ENCODE measurements around the gene TSTD1. TPM values are rescaled to one million over a fixed set of nuclear protein-coding genes. Genes with fewer than 3 reads are reported as not detected.

The TSTD1 gene
- total and polyA plus RNA-seq, 2 experiments from 2014 or later = 94.9 to 244 TPM

GRCh38 chr1:161037661-161038522 is 872 bp downstream of the TSTD1 start:
- peak overlapping the region; percentile 87 for H3K27ac Mint-ChIP-seq
- no peaks in the 10 kb centered on the region for H3K9me2 ChIP-seq (ENCODE audit: insufficient read depth)
- H3K4me3 Mint-ChIP-seq = peak overlapping the region; percentile 89
- H3F3A ChIP-seq (replicated peaks; ENCODE audit: low read depth) = peaks cover 41% of the 10 kb centered on the region
- ATAC-seq = peak; percentile 37
- TF ChIP-seq STAT1 (IDR thresholded peaks at IDR 0.05; ENCODE audit: unreplicated experiment) (no peak), ZNF114 (CRISPR knock-in tag; IDR thresholded peaks at IDR 0.05) (no peak)
- no peaks in the 10 kb centered on the region for H3K27me3 ChIP-seq (ENCODE audit: insufficient read depth)
- peaks cover 15% of the 10 kb centered on the region for H3K36me3 ChIP-seq (ENCODE audit: insufficient read depth)
- peaks cover 22% of the 10 kb centered on the region for H3K79me2 ChIP-seq (replicated peaks; ENCODE audit: insufficient read depth)
- peaks cover 41% of the 10 kb centered on the region for H3K36me3 Mint-ChIP-seq (ENCODE audit: low read depth)
- peak; percentile 54 for DNase-seq (ENCODE audit: low spot score)
- peak overlapping the region; percentile 89 for H2AFZ ChIP-seq
- H3K4me1 Mint-ChIP-seq = peaks cover 42% of the 10 kb centered on the region
- H4K20me1 ChIP-seq (replicated peaks; ENCODE audit: insufficient read depth) = no peaks in the 10 kb centered on the region; the same call in 1 of the 2 replicates
- H3K4me2 ChIP-seq = peak overlapping the region; percentile 96
- peak overlapping the region; percentile 70 for H3K27ac ChIP-seq (ENCODE audit: low read depth)
- no peaks in the 10 kb centered on the region; the same call in 2 of the 3 replicates for H3K9me3 Mint-ChIP-seq
- peaks cover 36% of the 10 kb centered on the region for H3K4me1 ChIP-seq (ENCODE audit: insufficient read depth)
- H3K27me3 Mint-ChIP-seq (ENCODE audit: insufficient read depth, low read depth, poor library complexity) = peaks cover 8% of the 10 kb centered on the region
- H3K4me3 ChIP-seq = peak overlapping the region; percentile 98

DNA sequence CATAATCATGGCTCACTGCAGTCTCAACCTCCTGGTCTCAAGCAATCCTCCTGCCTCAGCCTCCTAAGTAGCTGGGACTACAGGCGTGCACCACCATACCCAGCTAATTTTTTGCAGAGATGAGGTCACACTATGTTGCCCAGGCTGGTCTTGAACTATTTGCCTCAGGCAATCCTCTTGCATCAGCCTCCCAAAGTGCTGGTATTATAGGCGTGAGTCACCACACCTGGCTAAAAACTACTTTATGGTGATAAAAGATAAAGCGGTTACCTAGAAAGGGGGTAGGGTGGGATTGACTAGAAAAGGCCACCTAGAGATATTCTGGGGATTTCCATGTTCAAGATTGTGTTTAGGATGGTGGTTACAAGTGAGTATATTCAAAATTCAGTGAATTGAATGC is 5.0 kb downstream of the TSTD1 start:
- Histone ChIP-seq H3K4me2 (no peak overlapping the region), H2AFZ (no peak overlapping the region), H3K9me2 (ENCODE audit: insufficient read depth) (no peaks in the 10 kb centered on the region), H4K20me1 (replicated peaks; ENCODE audit: insufficient read depth) (no peaks in the 10 kb centered on the region), H3K4me3 (no peak overlapping the region), H3K79me2 (replicated peaks; ENCODE audit: insufficient read depth) (peaks cover 16% of the 10 kb centered on the region), H3K36me3 (ENCODE audit: insufficient read depth) (no peaks in the 10 kb centered on the region), H3K27me3 (ENCODE audit: insufficient read depth) (no peaks in the 10 kb centered on the region), H3K4me1 (ENCODE audit: insufficient read depth) (peaks cover 29% of the 10 kb centered on the region), H3K27ac (ENCODE audit: low read depth) (0 out of 2 replicates have a peak overlapping the region, but pooled peaks have one; percentile 26), H3F3A (replicated peaks; ENCODE audit: low read depth) (peaks cover 19% of the 10 kb centered on the region)
- peaks cover 31% of the 10 kb centered on the region for H3K4me1 Mint-ChIP-seq
- H3K9me3 Mint-ChIP-seq = peaks cover 12% of the 10 kb centered on the region; the same call in 2 of the 3 replicates
- H3K27me3 Mint-ChIP-seq (ENCODE audit: insufficient read depth, low read depth, poor library complexity) = peaks cover 3% of the 10 kb centered on the region
- H3K4me3 Mint-ChIP-seq = no peak overlapping the region
- H3K36me3 Mint-ChIP-seq (ENCODE audit: low read depth) = peaks cover 12% of the 10 kb centered on the region; the same call in 2 of the 3 replicates
- no peak overlapping the region for H3K27ac Mint-ChIP-seq
- DNase-seq (ENCODE audit: low spot score) = no peak
- no peak for ATAC-seq
- TF ChIP-seq CREB1 (CRISPR knock-in tag; IDR thresholded peaks at IDR 0.05; ENCODE audit: low read depth) (no peak), STAT1 (IDR thresholded peaks at IDR 0.05; ENCODE audit: unreplicated experiment) (no peak), ZNF114 (CRISPR knock-in tag; IDR thresholded peaks at IDR 0.05) (no peak), ZNF462 (CRISPR knock-in tag; IDR thresholded peaks at IDR 0.05) (no peak), POLR2AphosphoS5 (IDR thresholded peaks at IDR 0.05; ENCODE audit: low read depth) (no peak), JUNB (IDR thresholded peaks at IDR 0.05; ENCODE audit: unreplicated experiment) (no peak), NANOG (IDR thresholded peaks at IDR 0.05; ENCODE audit: borderline replicate concordance) (no peak)
- TF ChIP-seq, protein P1, sequence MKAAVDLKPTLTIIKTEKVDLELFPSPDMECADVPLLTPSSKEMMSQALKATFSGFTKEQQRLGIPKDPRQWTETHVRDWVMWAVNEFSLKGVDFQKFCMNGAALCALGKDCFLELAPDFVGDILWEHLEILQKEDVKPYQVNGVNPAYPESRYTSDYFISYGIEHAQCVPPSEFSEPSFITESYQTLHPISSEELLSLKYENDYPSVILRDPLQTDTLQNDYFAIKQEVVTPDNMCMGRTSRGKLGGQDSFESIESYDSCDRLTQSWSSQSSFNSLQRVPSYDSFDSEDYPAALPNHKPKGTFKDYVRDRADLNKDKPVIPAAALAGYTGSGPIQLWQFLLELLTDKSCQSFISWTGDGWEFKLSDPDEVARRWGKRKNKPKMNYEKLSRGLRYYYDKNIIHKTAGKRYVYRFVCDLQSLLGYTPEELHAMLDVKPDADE (IDR thresholded peaks at IDR 0.05) = no peak
- TF ChIP-seq, protein P2, sequence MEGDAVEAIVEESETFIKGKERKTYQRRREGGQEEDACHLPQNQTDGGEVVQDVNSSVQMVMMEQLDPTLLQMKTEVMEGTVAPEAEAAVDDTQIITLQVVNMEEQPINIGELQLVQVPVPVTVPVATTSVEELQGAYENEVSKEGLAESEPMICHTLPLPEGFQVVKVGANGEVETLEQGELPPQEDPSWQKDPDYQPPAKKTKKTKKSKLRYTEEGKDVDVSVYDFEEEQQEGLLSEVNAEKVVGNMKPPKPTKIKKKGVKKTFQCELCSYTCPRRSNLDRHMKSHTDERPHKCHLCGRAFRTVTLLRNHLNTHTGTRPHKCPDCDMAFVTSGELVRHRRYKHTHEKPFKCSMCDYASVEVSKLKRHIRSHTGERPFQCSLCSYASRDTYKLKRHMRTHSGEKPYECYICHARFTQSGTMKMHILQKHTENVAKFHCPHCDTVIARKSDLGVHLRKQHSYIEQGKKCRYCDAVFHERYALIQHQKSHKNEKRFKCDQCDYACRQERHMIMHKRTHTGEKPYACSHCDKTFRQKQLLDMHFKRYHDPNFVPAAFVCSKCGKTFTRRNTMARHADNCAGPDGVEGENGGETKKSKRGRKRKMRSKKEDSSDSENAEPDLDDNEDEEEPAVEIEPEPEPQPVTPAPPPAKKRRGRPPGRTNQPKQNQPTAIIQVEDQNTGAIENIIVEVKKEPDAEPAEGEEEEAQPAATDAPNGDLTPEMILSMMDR (conservative IDR thresholded peaks at IDR 0.05; ENCODE audit: low read depth in 2 of 2) = no peak
